ENCODE data around the gene BACH2.

GRCh38 chr6:90264561-90264960 is 32.1 kb downstream of the BACH2 start:
- TF ChIP-seq CTCF (IDR thresholded peaks at IDR 0.05) (no peak), EZH2 (IDR thresholded peaks at IDR 0.05) (no peak)

Measured in neural progenitor cell (in vitro differentiated cells).